HepG2 (cell line): Measurements from ENCODE around the gene ITGAE. TPM values are rescaled to one million over a fixed set of nuclear protein-coding genes. Genes with fewer than 3 reads are reported as not detected.

Source experiments
- ASH2L ChIP-seq: fragments of 300-600, 200-600 bp; sonication (generic); IDR thresholded peaks from 2 replicates; pipeline ENCODE4 v1.7.0; 2017; ENCODE audit warnings: low read depth, mild to moderate bottlenecking, moderate library complexity, mixed read lengths, low read length; ENCODE audit not compliant: insufficient read length
- DNMT1 ChIP-seq: sonication (generic); formaldehyde crosslinking; IDR thresholded peaks from 2 replicates; pipeline ENCODE4 v1.5.1; 2020; ENCODE audit warnings: mild to moderate bottlenecking, missing genetic modification reagents
- EZH2 ChIP-seq: conservative IDR thresholded peaks from 2 replicates; pipeline ENCODE4 v1.6.1; 2012; ENCODE audit warnings: mild to moderate bottlenecking, low read depth, low read length, moderate library complexity
- IRF2 ChIP-seq: IDR thresholded peaks from 2 replicates; pipeline ENCODE4 v1.6.1; 2018; ENCODE audit warnings: missing genetic modification reagents, missing compliant biosample characterization
- MTA3 ChIP-seq: sonication (generic); formaldehyde crosslinking; IDR thresholded peaks from 2 replicates; pipeline ENCODE4 v1.4.0; 2020; ENCODE audit warnings: missing genetic modification reagents
- NFE2 ChIP-seq: sonication (generic); formaldehyde crosslinking; IDR thresholded peaks from 2 replicates; pipeline ENCODE4 v1.4.0; 2020; ENCODE audit warnings: missing genetic modification reagents
- SMC3 ChIP-seq: IDR thresholded peaks from 2 replicates; pipeline ENCODE4 v1.6.1; 2011; ENCODE audit warnings: low read length, improper control_type of control experiment
- TAF1 ChIP-seq: sonication (generic); formaldehyde crosslinking; IDR thresholded peaks from 2 replicates; pipeline ENCODE4 v1.4.0; 2020; ENCODE audit warnings: missing genetic modification reagents
- ZBTB7B ChIP-seq: sonication (generic); formaldehyde crosslinking; IDR thresholded peaks from 2 replicates; pipeline ENCODE4 v1.4.0; 2020; ENCODE audit warnings: missing genetic modification reagents
- ZKSCAN1 ChIP-seq: fragments of 150-350 bp; IDR thresholded peaks from 2 replicates; pipeline ENCODE4 v1.6.1; 2014; ENCODE audit warnings: low read length
- ZNF354B ChIP-seq: sonication (generic); formaldehyde crosslinking; IDR thresholded peaks from 2 replicates; pipeline ENCODE4 v1.8.0; 2022; ENCODE audit warnings: mild to moderate bottlenecking, missing genetic modification reagents
- ZNF441 ChIP-seq: sonication (generic); formaldehyde crosslinking; IDR thresholded peaks from 2 replicates; pipeline ENCODE4 v1.7.0; 2021; ENCODE audit warnings: missing genetic modification reagents, borderline replicate concordance
- ZSCAN20 ChIP-seq: sonication (generic); formaldehyde crosslinking; IDR thresholded peaks from 2 replicates; pipeline ENCODE4 v1.4.0; 2020; ENCODE audit warnings: missing genetic modification reagents, mild to moderate bottlenecking, borderline replicate concordance
- polyA plus RNA-seq, 8 experiments: library from polyadenylated mRNA; depleted of rRNA in 3 of 8; stranded (reverse) in 7 of 8; unstranded in 1 of 8; fragments of >200 nt; fragmentation: Illumina TruSeq in 4 of 8; extraction: Trizol in 4 of 8; gene quantifications; 2 replicates each; pipeline versions ENCODE4 v1.2.1 to v1.2.3, GENCODE V29; 2011 to 2016; ENCODE audit warnings: low read depth in 4 of 8, missing spikeins in 1 of 8, mixed read lengths in 1 of 8; ENCODE audit not compliant: insufficient read depth in 1 of 8
- total RNA-seq, 5 experiments: library from RNA; depleted of rRNA; stranded (reverse); fragments of >200 nt; fragmentation: Illumina TruSeq; extraction: Trizol; gene quantifications; 2 replicates each; pipeline ENCODE4 v1.2.3, GENCODE V29; 2016; ENCODE audit warnings: low read depth in 1 of 5
- TF ChIP-seq, protein P1 (sequence below): sonication (generic); formaldehyde crosslinking; IDR thresholded peaks from 2 replicates; pipeline ENCODE4 v1.5.0; 2020; ENCODE audit warnings: mild to moderate bottlenecking, missing genetic modification reagents, borderline replicate concordance
- TF ChIP-seq, protein P2 (sequence below): sonication (generic); formaldehyde crosslinking; IDR thresholded peaks from 2 replicates; pipeline ENCODE4; 2020; ENCODE audit warnings: missing genetic modification reagents, mild to moderate bottlenecking, borderline replicate concordance
- TF ChIP-seq, protein P3 (sequence below): sonication (generic); formaldehyde crosslinking; IDR thresholded peaks from 2 replicates; pipeline ENCODE4 v1.4.0; 2020; ENCODE audit warnings: mild to moderate bottlenecking, missing genetic modification reagents
- TF ChIP-seq, protein P4 (sequence below): sonication (generic); formaldehyde crosslinking; IDR thresholded peaks from 2 replicates; pipeline ENCODE4 v1.4.0; 2020; ENCODE audit warnings: mild to moderate bottlenecking, missing genetic modification reagents
- TF ChIP-seq, protein P5 (sequence below): sonication (generic); formaldehyde crosslinking; IDR thresholded peaks from 2 replicates; pipeline ENCODE4 v1.8.1; 2023; ENCODE audit warnings: mild to moderate bottlenecking, missing genetic modification reagents
- TF ChIP-seq, protein P6 (sequence below): IDR thresholded peaks from 2 replicates; pipeline ENCODE4 v1.6.1; 2016; ENCODE audit warnings: missing compliant biosample characterization, missing genetic modification reagents, borderline replicate concordance

ITGAE gene
- total and polyA plus RNA-seq, 2 of the 13 experiments (the other 11 are each of a cell fraction or from before 2014, with no cell fraction given): 42.3 to 49.0 TPM

DNA sequence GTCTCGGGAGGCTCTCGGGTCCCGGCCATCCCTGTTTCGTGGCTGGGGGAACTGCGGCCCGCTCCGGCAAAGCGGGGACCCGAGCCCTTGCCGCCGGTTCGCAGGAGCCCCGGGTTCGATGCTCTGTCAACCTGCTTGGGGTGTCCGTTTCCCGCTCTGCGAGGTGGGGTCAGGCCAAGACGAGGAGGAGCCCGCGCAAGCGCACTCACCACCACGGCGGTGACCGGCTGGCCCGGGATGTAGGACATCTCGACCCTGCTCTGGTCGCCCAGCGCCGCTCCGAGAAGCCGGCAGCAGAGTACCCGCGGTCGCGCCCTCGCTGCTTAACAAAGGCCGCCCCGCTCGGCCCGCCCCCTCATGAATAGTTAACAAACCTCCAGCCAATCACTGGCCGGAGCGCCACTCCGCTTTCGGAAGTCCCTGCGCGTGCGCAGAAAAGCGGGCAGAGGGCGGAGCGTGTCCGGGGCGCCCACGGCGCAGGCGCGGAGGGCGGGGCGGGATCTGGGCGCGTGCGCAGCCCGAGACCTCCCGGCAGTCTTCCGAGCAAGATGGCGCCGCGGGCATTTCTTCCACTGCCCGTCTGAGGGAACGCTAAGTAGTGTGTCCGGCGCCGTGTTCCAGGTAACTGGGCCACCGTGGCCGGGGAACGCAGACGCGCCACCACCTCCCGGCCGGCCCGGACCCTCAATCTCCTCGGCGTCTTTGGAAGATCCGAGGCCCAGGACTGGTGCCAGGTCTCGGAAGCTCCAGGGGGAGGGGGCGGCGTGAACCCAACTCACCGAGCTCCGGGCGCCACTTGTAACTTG, 132.5 kb downstream of the ITGAE start, which contains the start of the genes EMC6 and TAX1BP3 (continued):
- TF ChIP-seq, protein P1, sequence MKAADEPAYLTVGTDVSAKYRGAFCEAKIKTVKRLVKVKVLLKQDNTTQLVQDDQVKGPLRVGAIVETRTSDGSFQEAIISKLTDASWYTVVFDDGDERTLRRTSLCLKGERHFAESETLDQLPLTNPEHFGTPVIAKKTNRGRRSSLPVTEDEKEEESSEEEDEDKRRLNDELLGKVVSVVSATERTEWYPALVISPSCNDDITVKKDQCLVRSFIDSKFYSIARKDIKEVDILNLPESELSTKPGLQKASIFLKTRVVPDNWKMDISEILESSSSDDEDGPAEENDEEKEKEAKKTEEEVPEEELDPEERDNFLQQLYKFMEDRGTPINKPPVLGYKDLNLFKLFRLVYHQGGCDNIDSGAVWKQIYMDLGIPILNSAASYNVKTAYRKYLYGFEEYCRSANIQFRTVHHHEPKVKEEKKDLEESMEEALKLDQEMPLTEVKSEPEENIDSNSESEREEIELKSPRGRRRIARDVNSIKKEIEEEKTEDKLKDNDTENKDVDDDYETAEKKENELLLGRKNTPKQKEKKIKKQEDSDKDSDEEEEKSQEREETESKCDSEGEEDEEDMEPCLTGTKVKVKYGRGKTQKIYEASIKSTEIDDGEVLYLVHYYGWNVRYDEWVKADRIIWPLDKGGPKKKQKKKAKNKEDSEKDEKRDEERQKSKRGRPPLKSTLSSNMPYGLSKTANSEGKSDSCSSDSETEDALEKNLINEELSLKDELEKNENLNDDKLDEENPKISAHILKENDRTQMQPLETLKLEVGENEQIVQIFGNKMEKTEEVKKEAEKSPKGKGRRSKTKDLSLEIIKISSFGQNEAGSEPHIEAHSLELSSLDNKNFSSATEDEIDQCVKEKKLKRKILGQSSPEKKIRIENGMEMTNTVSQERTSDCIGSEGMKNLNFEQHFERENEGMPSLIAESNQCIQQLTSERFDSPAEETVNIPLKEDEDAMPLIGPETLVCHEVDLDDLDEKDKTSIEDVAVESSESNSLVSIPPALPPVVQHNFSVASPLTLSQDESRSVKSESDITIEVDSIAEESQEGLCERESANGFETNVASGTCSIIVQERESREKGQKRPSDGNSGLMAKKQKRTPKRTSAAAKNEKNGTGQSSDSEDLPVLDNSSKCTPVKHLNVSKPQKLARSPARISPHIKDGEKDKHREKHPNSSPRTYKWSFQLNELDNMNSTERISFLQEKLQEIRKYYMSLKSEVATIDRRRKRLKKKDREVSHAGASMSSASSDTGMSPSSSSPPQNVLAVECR: peak; percentile 80
- TF ChIP-seq, protein P2, sequence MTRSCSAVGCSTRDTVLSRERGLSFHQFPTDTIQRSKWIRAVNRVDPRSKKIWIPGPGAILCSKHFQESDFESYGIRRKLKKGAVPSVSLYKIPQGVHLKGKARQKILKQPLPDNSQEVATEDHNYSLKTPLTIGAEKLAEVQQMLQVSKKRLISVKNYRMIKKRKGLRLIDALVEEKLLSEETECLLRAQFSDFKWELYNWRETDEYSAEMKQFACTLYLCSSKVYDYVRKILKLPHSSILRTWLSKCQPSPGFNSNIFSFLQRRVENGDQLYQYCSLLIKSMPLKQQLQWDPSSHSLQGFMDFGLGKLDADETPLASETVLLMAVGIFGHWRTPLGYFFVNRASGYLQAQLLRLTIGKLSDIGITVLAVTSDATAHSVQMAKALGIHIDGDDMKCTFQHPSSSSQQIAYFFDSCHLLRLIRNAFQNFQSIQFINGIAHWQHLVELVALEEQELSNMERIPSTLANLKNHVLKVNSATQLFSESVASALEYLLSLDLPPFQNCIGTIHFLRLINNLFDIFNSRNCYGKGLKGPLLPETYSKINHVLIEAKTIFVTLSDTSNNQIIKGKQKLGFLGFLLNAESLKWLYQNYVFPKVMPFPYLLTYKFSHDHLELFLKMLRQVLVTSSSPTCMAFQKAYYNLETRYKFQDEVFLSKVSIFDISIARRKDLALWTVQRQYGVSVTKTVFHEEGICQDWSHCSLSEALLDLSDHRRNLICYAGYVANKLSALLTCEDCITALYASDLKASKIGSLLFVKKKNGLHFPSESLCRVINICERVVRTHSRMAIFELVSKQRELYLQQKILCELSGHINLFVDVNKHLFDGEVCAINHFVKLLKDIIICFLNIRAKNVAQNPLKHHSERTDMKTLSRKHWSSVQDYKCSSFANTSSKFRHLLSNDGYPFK (CRISPR knock-in tag): peak; percentile 69; the same call in 1 of the 2 replicates
- TF ChIP-seq ASH2L (peak; percentile 74), ZNF354B (CRISPR knock-in tag) (no peak), TAF1 (CRISPR knock-in tag) (peak; percentile 99), DNMT1 (CRISPR knock-in tag) (no peak; the same call in 1 of the 2 replicates), ZKSCAN1 (no peak; the same call in 1 of the 2 replicates), ZSCAN20 (CRISPR knock-in tag) (peak; percentile 39; the same call in 1 of the 2 replicates), EZH2 (no peak), ZNF441 (CRISPR knock-in tag) (no peak; the same call in 1 of the 2 replicates), SMC3 (no peak), ZBTB7B (CRISPR knock-in tag) (peak; percentile 6; the same call in 1 of the 2 replicates), NFE2 (CRISPR knock-in tag) (no peak), IRF2 (CRISPR knock-in tag) (peak; percentile 23), MTA3 (no peak)
- TF ChIP-seq, protein P3, sequence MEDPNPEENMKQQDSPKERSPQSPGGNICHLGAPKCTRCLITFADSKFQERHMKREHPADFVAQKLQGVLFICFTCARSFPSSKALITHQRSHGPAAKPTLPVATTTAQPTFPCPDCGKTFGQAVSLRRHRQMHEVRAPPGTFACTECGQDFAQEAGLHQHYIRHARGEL (CRISPR knock-in tag): no peak
- TF ChIP-seq, protein P4, sequence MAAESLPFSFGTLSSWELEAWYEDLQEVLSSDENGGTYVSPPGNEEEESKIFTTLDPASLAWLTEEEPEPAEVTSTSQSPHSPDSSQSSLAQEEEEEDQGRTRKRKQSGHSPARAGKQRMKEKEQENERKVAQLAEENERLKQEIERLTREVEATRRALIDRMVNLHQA (CRISPR knock-in tag): no peak
- TF ChIP-seq, protein P5, sequence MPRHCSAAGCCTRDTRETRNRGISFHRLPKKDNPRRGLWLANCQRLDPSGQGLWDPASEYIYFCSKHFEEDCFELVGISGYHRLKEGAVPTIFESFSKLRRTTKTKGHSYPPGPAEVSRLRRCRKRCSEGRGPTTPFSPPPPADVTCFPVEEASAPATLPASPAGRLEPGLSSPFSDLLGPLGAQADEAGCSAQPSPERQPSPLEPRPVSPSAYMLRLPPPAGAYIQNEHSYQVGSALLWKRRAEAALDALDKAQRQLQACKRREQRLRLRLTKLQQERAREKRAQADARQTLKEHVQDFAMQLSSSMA (CRISPR knock-in tag): no peak
- TF ChIP-seq, protein P6, sequence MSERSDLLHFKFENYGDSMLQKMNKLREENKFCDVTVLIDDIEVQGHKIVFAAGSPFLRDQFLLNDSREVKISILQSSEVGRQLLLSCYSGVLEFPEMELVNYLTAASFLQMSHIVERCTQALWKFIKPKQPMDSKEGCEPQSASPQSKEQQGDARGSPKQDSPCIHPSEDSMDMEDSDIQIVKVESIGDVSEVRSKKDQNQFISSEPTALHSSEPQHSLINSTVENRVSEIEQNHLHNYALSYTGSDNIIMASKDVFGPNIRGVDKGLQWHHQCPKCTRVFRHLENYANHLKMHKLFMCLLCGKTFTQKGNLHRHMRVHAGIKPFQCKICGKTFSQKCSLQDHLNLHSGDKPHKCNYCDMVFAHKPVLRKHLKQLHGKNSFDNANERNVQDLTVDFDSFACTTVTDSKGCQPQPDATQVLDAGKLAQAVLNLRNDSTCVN (CRISPR knock-in tag): no peak
